Right renal pelvis (tissue), 4 donors: ENCODE data around the gene ZBTB20. TPM values are rescaled to one million over a fixed set of nuclear protein-coding genes. Genes with fewer than 3 reads are reported as not detected.

Experiments
- DNase-seq, 4 donors: peaks; one replicate each; pipeline ENCODE4 v3.0.0-alpha.2; 2013; ENCODE audit warnings: low read depth in 4 of 4, low spot score in 3 of 4, missing footprints in 1 of 4
- polyA plus RNA-seq, 4 donors: library from polyadenylated mRNA; unstranded; fragments of 120-200 nt; gene quantifications; one replicate each; pipeline ENCODE4 v1.2.1, GENCODE V29; 2013; ENCODE audit not compliant: insufficient read length in 4 of 4

The ZBTB20 gene
- polyA plus RNA-seq, 4 donors = 4.5 to 5.3 (median 4.9) TPM

- DNase-seq = no peak
Observed at GRCh38 chr3:114508208-114508607, 638.9 kb downstream of the ZBTB20 start.

DNA sequence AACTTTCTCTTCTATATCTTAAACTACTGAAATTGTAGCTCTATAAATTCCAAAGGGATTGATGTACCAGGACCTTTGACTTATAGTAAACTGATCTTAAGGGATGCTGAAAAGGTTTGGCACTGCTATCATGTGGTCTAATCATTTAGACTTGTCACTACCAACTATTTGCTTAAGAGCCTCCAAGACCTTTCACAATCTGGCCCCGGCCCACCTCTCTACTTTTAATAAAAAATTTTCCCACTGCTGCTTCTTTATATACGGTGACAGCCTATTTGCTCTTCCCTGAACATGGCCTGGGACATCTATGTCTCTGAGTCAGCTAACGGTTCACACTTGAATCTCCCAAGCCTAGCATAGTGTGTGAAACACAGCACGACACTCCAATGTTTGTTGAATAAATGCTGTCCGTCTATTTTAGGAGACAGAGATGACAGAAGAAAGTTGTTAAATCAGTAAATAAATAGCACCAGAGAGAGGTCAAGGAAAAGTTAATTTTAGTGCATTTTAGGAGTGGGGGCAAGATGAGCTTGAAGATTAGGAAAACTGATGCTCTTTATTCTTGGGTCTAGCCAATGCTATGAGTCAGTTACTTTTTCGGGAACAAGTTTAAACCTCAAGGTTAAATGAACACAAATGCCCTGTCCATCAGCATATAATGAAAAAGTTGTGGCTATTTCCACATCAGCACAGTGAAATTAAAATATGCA is 640.3 kb downstream of the ZBTB20 start:
- no peak for DNase-seq

DNA sequence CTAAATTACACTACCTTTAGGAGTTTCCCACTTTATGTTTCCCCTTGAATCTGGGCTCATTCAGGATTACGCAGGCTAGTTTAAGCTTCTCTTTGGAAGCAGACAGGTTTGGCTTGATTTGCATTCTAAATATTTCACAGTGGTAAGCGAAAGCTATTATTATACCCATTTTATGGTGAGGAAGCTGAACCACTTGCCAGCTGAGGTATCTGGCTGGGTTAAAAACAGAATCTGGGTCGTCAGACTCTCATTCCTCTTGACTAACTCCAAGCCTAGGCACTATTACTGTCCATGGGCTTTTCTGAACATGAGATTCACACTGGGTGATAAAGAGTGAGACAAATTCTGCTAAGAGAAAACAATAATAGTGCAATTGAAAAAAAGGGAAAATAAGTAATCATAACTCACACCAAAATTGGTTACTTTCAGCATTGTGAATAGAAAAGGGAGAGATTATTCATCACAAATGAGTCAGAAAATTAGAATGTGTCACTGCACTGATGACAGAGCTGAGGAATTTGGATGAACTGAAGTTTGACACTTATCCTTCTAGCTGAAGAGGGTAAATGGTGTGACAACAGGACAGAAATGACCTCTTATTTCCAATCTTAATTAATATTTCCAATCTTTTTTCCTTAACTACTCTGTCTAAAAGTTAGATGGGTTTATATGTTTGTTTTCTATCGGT is 642.0 kb downstream of the ZBTB20 start:
- no peak for DNase-seq

GRCh38 chr3:114502204-114502603 is 644.9 kb downstream of the ZBTB20 start:
- no peak for DNase-seq

GRCh38 chr3:114499976-114500375 is 647.1 kb downstream of the ZBTB20 start:
- no peak for DNase-seq

GRCh38 chr3:114498539-114499370 is 648.3 kb downstream of the ZBTB20 start:
- no peak for DNase-seq

- DNase-seq = no peak
Observed at GRCh38 chr3:114496874-114497273, 650.2 kb downstream of the ZBTB20 start.

DNA sequence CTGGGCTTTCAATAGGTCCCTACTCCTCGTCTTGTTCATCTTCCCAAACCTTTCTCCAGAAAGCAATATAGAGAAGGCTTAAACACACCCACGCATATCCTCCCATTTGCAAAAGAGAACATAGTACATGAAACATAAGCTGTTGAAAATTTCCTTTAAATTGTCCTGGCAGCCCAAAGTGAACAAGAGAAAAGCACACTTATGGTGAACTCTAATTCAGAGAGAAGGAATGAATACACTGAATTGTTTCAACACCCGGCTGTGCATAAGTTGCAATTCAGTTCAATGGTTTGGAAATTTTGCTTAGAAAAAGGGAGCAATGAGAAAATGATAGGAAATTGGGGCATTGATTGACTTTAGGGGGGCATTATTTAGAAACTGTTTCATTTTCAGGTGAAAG is 650.6 kb downstream of the ZBTB20 start:
- no peak for DNase-seq

DNA sequence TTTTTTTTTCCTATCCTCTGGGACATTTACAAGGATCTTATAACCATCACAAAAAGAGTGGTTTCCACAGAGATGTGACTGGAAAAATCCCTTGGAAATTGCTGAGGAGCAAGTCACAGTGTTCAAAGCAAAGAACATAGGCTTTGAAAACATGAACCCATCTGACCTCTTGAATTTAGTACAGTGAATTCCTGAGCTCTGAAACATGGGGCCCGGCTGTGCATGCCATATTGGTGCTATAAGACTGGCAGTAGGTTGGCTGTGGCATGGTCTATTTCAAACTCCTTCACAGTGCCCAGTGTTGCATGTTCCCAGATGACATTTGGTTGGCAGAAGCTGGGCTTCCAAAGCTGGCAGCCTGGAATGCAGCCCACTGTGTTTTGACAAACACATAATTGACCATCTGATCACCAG is 651.1 kb downstream of the ZBTB20 start:
- no peak for DNase-seq

DNA sequence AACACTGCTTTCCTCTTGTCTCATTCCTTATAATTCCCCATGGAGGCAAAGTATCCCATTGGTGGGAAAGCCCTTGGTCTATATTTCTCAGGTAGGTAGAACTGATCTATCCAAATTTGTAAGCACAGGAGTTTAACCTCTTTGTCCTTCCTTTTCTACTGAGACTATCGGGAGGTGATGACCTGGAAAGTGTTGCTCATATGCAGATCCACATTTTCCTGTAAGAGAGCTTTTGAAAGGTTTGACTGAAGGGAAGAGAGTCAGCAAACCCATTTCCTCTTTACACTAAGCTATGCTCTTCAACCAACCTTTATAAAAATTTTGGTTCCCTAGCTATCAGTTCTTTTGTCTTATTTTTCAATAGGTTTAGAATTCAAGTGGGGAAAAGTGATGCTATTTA is 652.6 kb downstream of the ZBTB20 start:
- no peak for DNase-seq

GRCh38 chr3:114490829-114491228 is 656.3 kb downstream of the ZBTB20 start:
- no peak for DNase-seq

- DNase-seq = no peak
Observed at GRCh38 chr3:114487502-114487901, 659.6 kb downstream of the ZBTB20 start.

DNA sequence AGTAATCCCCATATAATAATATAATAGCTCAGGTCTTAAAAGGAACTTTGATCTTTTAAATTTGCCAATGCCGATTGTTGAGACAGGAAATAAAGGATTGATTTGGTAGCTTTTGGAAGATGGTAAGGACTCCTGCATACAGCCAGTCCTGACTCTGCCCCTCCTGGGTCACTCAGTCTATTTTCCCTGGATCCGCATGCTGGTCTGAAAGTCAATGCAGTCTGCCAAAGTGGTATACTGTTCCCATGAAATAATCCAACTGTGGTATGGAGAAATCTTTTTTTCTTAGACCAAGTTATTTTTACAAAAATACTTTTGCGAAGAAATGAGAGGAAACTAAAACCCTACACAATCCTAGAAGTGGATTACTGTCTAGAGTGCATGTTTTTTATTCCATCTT is 662.2 kb downstream of the ZBTB20 start:
- no peak for DNase-seq

DNA sequence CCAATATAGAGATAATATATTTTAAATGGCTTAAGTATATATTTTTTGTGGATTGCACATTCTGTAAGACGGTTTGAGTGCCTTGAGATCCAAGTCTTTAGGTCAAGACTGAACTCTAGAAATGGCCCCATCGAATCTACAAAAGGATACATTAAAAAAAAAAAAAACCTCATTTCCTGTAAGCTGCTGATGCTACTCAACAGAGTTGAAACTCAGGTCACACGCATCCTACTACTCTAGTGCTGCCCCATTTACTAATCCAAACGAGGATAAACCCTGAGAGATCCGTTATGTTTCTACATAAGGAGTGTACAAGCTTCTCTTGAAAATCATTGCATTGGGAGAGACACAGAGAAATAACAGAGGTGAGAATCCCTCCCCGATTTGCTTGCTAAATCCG is 666.0 kb downstream of the ZBTB20 start:
- no peak for DNase-seq

GRCh38 chr3:114480442-114480841 is 666.6 kb downstream of the ZBTB20 start:
- no peak for DNase-seq

GRCh38 chr3:114478801-114479200 is 668.3 kb downstream of the ZBTB20 start:
- no peak for DNase-seq

- DNase-seq = no peak
Observed at GRCh38 chr3:114476511-114476910, 670.6 kb downstream of the ZBTB20 start.

GRCh38 chr3:114471478-114471877 is 675.6 kb downstream of the ZBTB20 start:
- DNase-seq = no peak

DNA sequence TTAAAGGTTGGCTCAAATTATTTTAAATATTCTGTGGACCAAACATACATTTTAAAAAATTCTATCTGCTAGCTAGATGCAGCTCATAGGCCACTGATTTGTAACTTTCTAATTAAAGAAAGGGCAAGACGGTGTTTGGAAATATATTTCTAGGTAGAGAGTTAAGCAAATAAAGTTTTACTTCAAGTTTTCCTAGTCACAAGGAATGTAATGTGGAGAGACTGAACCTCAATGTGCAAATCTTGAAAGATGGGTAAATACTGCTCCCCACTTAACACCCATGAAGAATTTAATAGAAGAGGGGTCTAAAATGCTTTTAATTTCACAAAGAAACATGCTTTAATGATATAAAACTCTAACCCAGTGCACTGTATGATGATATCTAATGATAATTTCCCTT is 678.0 kb downstream of the ZBTB20 start:
- no peak for DNase-seq

- DNase-seq = no peak
Observed at GRCh38 chr3:114466816-114467215, 680.3 kb downstream of the ZBTB20 start.

GRCh38 chr3:114466251-114466650 is 680.8 kb downstream of the ZBTB20 start:
- no peak for DNase-seq
